ENCODE data around the gene PPDPF. TPM values are rescaled to one million over a fixed set of nuclear protein-coding genes. Genes with fewer than 3 reads are reported as not detected.

Gene PPDPF
- polyA plus RNA-seq, 1 donor from 2014 or later: 198 TPM

GRCh38 chr20:63494084-63494419 lies 26.5 kb upstream of the PPDPF start:
- H3K36me3 Mint-ChIP-seq: no peaks in the 10 kb centered on the region
- H3K4me1 Mint-ChIP-seq: peaks cover 0 to 1% (median 0%) of the 10 kb centered on the region in 3 donors

GRCh38 chr20:63494420-63495166 lies 26.0 kb upstream of the PPDPF start:
- no peaks in the 10 kb centered on the region for H3K36me3 Mint-ChIP-seq
- no peak overlapping the region for H3K27ac Mint-ChIP-seq
- H3K4me1 Mint-ChIP-seq: peaks cover 0 to 1% (median 0%) of the 10 kb centered on the region in 3 donors
- peaks cover 18% of the 10 kb centered on the region for H3K27me3 Mint-ChIP-seq
- H3K4me3 Mint-ChIP-seq: no peak overlapping the region
- H3K9me3 Mint-ChIP-seq: no peaks in the 10 kb centered on the region

More at GRCh38 chr20:63494084-63494419, 26.5 kb upstream of the PPDPF start:
- H3K27me3 Mint-ChIP-seq: peaks cover 23% of the 10 kb centered on the region
- H3K4me3 Mint-ChIP-seq: no peak overlapping the region
- H3K9me3 Mint-ChIP-seq: no peaks in the 10 kb centered on the region
- H3K27ac Mint-ChIP-seq: no peak overlapping the region

GRCh38 chr20:63495167-63495720 lies 25.3 kb upstream of the PPDPF start:
- Mint-ChIP-seq H3K36me3 (no peaks in the 10 kb centered on the region), H3K27ac (no peak overlapping the region), H3K27me3 (peaks cover 12% of the 10 kb centered on the region), H3K4me3 (no peak overlapping the region), H3K9me3 (no peaks in the 10 kb centered on the region), H3K4me1 (peaks cover 0 to 1% (median 0%) of the 10 kb centered on the region in 3 donors)

- H3K36me3 Mint-ChIP-seq: no peaks in the 10 kb centered on the region
- no peaks in the 10 kb centered on the region for H3K9me3 Mint-ChIP-seq
- H3K27ac Mint-ChIP-seq: peak overlapping the region in 1 of 3 donors; percentile 56
- peak overlapping the region in 3 of 4 donors; percentile 37 to 77 (median 45) for H3K4me3 Mint-ChIP-seq
- peaks cover 0 to 1% (median 0%) of the 10 kb centered on the region in 3 donors for H3K4me1 Mint-ChIP-seq
- peaks cover 11% of the 10 kb centered on the region for H3K27me3 Mint-ChIP-seq
Observed at GRCh38 chr20:63495741-63496595, 24.6 kb upstream of the PPDPF start.

- Mint-ChIP-seq H3K9me3 (no peaks in the 10 kb centered on the region), H3K27me3 (peaks cover 11% of the 10 kb centered on the region), H3K36me3 (no peaks in the 10 kb centered on the region), H3K4me1 (peaks cover 0 to 1% (median 0%) of the 10 kb centered on the region in 3 donors), H3K4me3 (peak overlapping the region in 3 of 4 donors; percentile 10 to 64 (median 56)), H3K27ac (peak overlapping the region in 1 of 3 donors; percentile 32)
Observed at GRCh38 chr20:63496596-63497120, 23.9 kb upstream of the PPDPF start.

- Mint-ChIP-seq H3K36me3 (no peaks in the 10 kb centered on the region), H3K9me3 (no peaks in the 10 kb centered on the region), H3K4me3 (peak overlapping the region in 3 of 4 donors; percentile 10 to 64 (median 56)), H3K4me1 (peaks cover 0 to 1% (median 0%) of the 10 kb centered on the region in 3 donors), H3K27me3 (peaks cover 11% of the 10 kb centered on the region), H3K27ac (peak overlapping the region in 1 of 3 donors; percentile 32)
Observed at GRCh38 chr20:63497138-63497945, 23.2 kb upstream of the PPDPF start.

- H3K9me3 Mint-ChIP-seq: no peaks in the 10 kb centered on the region
- no peaks in the 10 kb centered on the region for H3K36me3 Mint-ChIP-seq
- H3K4me1 Mint-ChIP-seq: peaks cover 0 to 1% (median 0%) of the 10 kb centered on the region in 3 donors
- H3K4me3 Mint-ChIP-seq: peak overlapping the region in 1 of 4 donors; percentile 30
- H3K27ac Mint-ChIP-seq: no peak overlapping the region
- H3K27me3 Mint-ChIP-seq: peaks cover 11% of the 10 kb centered on the region
Observed at GRCh38 chr20:63497946-63498935, 22.3 kb upstream of the PPDPF start.

GRCh38 chr20:63498960-63499337 lies 21.6 kb upstream of the PPDPF start, which contains the start of gene EEF1A2:
EEF1A2 (minus strand) TSS chr20:63499083; CDS start chr20:63497763, 1,320 bp downstream.
- H3K27ac Mint-ChIP-seq: no peak within 1 kb of the TSS
- peaks cover 0 to under 1% (median under 1%) of the 10 kb centered on the region in 3 donors for H3K9me3 Mint-ChIP-seq
- H3K4me3 Mint-ChIP-seq: peak within 1 kb of the TSS in 1 of 4 donors; percentile 30
- H3K36me3 Mint-ChIP-seq: no peaks in the 10 kb centered on the region
- H3K27me3 Mint-ChIP-seq: peaks cover 11% of the 10 kb centered on the region
- H3K4me1 Mint-ChIP-seq: peaks cover 0 to 1% (median 0%) of the 10 kb centered on the region in 3 donors

- peaks cover 11% of the 10 kb centered on the region for H3K27me3 Mint-ChIP-seq
- peaks cover 2 to 4% (median 3%) of the 10 kb centered on the region in 3 donors for H3K9me3 Mint-ChIP-seq
- H3K36me3 Mint-ChIP-seq: no peaks in the 10 kb centered on the region
- H3K4me3 Mint-ChIP-seq: no peak overlapping the region
- peaks cover 0 to 1% (median 0%) of the 10 kb centered on the region in 3 donors for H3K4me1 Mint-ChIP-seq
- no peak overlapping the region for H3K27ac Mint-ChIP-seq
Observed at GRCh38 chr20:63499338-63499969, 21.1 kb upstream of the PPDPF start.

- Mint-ChIP-seq H3K36me3 (peaks cover 3% of the 10 kb centered on the region), H3K27ac (no peak overlapping the region), H3K4me1 (peaks cover 0 to 1% (median 0%) of the 10 kb centered on the region in 3 donors), H3K9me3 (peaks cover 2 to 12% (median 3%) of the 10 kb centered on the region in 3 donors), H3K4me3 (peak overlapping the region in 2 of 4 donors; percentile 8 to 52), H3K27me3 (peaks cover 12% of the 10 kb centered on the region)
Observed at GRCh38 chr20:63500151-63500901, 20.2 kb upstream of the PPDPF start.

GRCh38 chr20:63500902-63501817 lies 19.4 kb upstream of the PPDPF start:
- H3K4me3 Mint-ChIP-seq: peak overlapping the region in 1 of 4 donors; percentile 23
- peaks cover 2 to 12% (median 3%) of the 10 kb centered on the region in 3 donors for H3K9me3 Mint-ChIP-seq
- H3K4me1 Mint-ChIP-seq: peaks cover 0 to 1% (median 0%) of the 10 kb centered on the region in 3 donors
- peaks cover 3% of the 10 kb centered on the region for H3K36me3 Mint-ChIP-seq
- H3K27me3 Mint-ChIP-seq: peaks cover 11% of the 10 kb centered on the region
- H3K27ac Mint-ChIP-seq: no peak overlapping the region

Data from IgD-negative memory B cell (primary cell).